ENCODE measurements around the gene RBM47.

GRCh38 chr4:40425799-40426574, 203.7 kb downstream of the RBM47 start:
- TF ChIP-seq, protein P1, sequence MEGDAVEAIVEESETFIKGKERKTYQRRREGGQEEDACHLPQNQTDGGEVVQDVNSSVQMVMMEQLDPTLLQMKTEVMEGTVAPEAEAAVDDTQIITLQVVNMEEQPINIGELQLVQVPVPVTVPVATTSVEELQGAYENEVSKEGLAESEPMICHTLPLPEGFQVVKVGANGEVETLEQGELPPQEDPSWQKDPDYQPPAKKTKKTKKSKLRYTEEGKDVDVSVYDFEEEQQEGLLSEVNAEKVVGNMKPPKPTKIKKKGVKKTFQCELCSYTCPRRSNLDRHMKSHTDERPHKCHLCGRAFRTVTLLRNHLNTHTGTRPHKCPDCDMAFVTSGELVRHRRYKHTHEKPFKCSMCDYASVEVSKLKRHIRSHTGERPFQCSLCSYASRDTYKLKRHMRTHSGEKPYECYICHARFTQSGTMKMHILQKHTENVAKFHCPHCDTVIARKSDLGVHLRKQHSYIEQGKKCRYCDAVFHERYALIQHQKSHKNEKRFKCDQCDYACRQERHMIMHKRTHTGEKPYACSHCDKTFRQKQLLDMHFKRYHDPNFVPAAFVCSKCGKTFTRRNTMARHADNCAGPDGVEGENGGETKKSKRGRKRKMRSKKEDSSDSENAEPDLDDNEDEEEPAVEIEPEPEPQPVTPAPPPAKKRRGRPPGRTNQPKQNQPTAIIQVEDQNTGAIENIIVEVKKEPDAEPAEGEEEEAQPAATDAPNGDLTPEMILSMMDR (conservative IDR thresholded peaks at IDR 0.05; ENCODE audit: low read length) = no peak
- TF ChIP-seq EZH2phosphoT487 (IDR thresholded peaks at IDR 0.05; ENCODE audit: borderline replicate concordance) = no peak

All from Loucy (cell line).